ENCODE data around the gene INTS1. TPM values are rescaled to one million over a fixed set of nuclear protein-coding genes. Genes with fewer than 3 reads are reported as not detected.

The INTS1 gene
- total RNA-seq, 4 donors from 2014 or later: 33.1 to 80.3 (median 48.0) TPM

GRCh38 chr7:1533547-1534329, 29.5 kb upstream of the INTS1 start:
- Histone ChIP-seq H3K9me3 (no peaks in the 10 kb centered on the region), H3K4me3 (peak overlapping the region; percentile 60 to 96 (median 78)), H3K36me3 (peaks cover 0 to 16% (median 5%) of the 10 kb centered on the region in 4 donors), H3K4me1 (peaks cover 49 to 81% (median 74%) of the 10 kb centered on the region in 4 donors), H3K27ac (replicated peaks in 1 of 4) (peak overlapping the region; percentile 97 to 99 (median 97)), H3K27me3 (peaks cover 0 to 6% (median 0%) of the 10 kb centered on the region in 4 donors)
- intact Hi-C loops (cut with DNase I): no loop called here
- TF ChIP-seq POLR2AphosphoS5 (IDR thresholded peaks at IDR 0.05): peak; percentile 43 to 65
- TF ChIP-seq POLR2A (IDR thresholded peaks at IDR 0.05; ENCODE audit: low read depth): no peak
- DNase-seq (ENCODE audit: extremely low spot score): no peak
- WGBS: 81% methylated on average over 18 of the region's 24 CpGs

GRCh38 chr7:1533255-1533546, 29.0 kb upstream of the INTS1 start:
- Histone ChIP-seq H3K27me3 (peaks cover 0 to 9% (median 0%) of the 10 kb centered on the region in 4 donors), H3K9me3 (no peaks in the 10 kb centered on the region), H3K27ac (replicated peaks in 1 of 4) (peak overlapping the region; percentile 97 to 99 (median 97)), H3K36me3 (peaks cover 0 to 16% (median 5%) of the 10 kb centered on the region in 4 donors), H3K4me3 (peak overlapping the region; percentile 60 to 96 (median 78)), H3K4me1 (peaks cover 43 to 76% (median 69%) of the 10 kb centered on the region in 4 donors)
- 29% methylated on average over 9 of the region's 9 CpGs for WGBS
- no peak for DNase-seq (ENCODE audit: extremely low spot score)
- no peak for TF ChIP-seq POLR2AphosphoS5 (IDR thresholded peaks at IDR 0.05)
- no peak for TF ChIP-seq EP300 (IDR thresholded peaks at IDR 0.05)
- TF ChIP-seq CTCF (IDR thresholded peaks at IDR 0.05): no peak
- no peak for TF ChIP-seq POLR2A (IDR thresholded peaks at IDR 0.05; ENCODE audit: low read depth)
- intact Hi-C loops (cut with DNase I): no loop called here

- peaks cover 41 to 70% (median 63%) of the 10 kb centered on the region in 4 donors for H3K4me1 ChIP-seq
- peak; percentile 97 for DNase-seq (ENCODE audit: extremely low spot score)
- TF ChIP-seq POLR2AphosphoS5 (IDR thresholded peaks at IDR 0.05) (peak; percentile 86), POLR2A (IDR thresholded peaks at IDR 0.05; ENCODE audit: low read depth) (peak; percentile 21), EP300 (IDR thresholded peaks at IDR 0.05) (no peak), CTCF (IDR thresholded peaks at IDR 0.05) (no peak)
- no peaks in the 10 kb centered on the region for H3K9me3 ChIP-seq
- whole genome bisulfite sequencing: 10% methylated on average over 29 of the region's 36 CpGs
- H3K27me3 ChIP-seq: peaks cover 0 to 14% (median 0%) of the 10 kb centered on the region in 4 donors
- H3K27ac ChIP-seq (replicated peaks in 1 of 4): peak overlapping the region; percentile 97 to 99 (median 97)
- H3K36me3 ChIP-seq: peaks cover 0 to 16% (median 5%) of the 10 kb centered on the region in 4 donors
- H3K4me3 ChIP-seq: peak overlapping the region; percentile 60 to 96 (median 78)
- intact Hi-C loops (cut with DNase I): no loop called here
Measured at GRCh38 chr7:1532456-1533254, 28.5 kb upstream of the INTS1 start.

- intact Hi-C loops (cut with DNase I): no loop called here
- peaks cover 0 to 15% (median 0%) of the 10 kb centered on the region in 4 donors for H3K27me3 ChIP-seq
- peaks cover 41 to 66% (median 59%) of the 10 kb centered on the region in 4 donors for H3K4me1 ChIP-seq
- peak overlapping the region; percentile 97 to 99 (median 97) for H3K27ac ChIP-seq (replicated peaks in 1 of 4)
- peaks cover 0 to 16% (median 5%) of the 10 kb centered on the region in 4 donors for H3K36me3 ChIP-seq
- DNase-seq (ENCODE audit: extremely low spot score): no peak
- no peak for TF ChIP-seq EP300 (IDR thresholded peaks at IDR 0.05)
- no peaks in the 10 kb centered on the region for H3K9me3 ChIP-seq
- 36% methylated on average over 4 of the region's 10 CpGs for WGBS
- peak overlapping the region; percentile 60 to 96 (median 78) for H3K4me3 ChIP-seq
Measured at GRCh38 chr7:1531979-1532455, 27.8 kb upstream of the INTS1 start.

GRCh38 chr7:1531263-1531978, 27.2 kb upstream of the INTS1 start:
- intact Hi-C loops (cut with DNase I): no loop called here
- H3K4me3 ChIP-seq: peak overlapping the region; percentile 60 to 96 (median 78)
- DNase-seq (ENCODE audit: extremely low spot score): no peak
- peaks cover 36 to 60% (median 53%) of the 10 kb centered on the region in 4 donors for H3K4me1 ChIP-seq
- no peaks in the 10 kb centered on the region for H3K9me3 ChIP-seq
- peaks cover 0 to 14% (median 5%) of the 10 kb centered on the region in 4 donors for H3K36me3 ChIP-seq
- peaks cover 0 to 18% (median 0%) of the 10 kb centered on the region in 4 donors for H3K27me3 ChIP-seq
- TF ChIP-seq POLR2A (IDR thresholded peaks at IDR 0.05; ENCODE audit: low read depth) (no peak), POLR2AphosphoS5 (IDR thresholded peaks at IDR 0.05) (peak; percentile 55 to 65), EP300 (IDR thresholded peaks at IDR 0.05) (peak; percentile 75), CTCF (IDR thresholded peaks at IDR 0.05) (no peak)
- WGBS: 38% methylated on average over 10 of the region's 55 CpGs
- H3K27ac ChIP-seq (replicated peaks in 1 of 4): peak overlapping the region; percentile 97 to 99 (median 97)
